ENCODE data around the gene ABITRAM. TPM values are rescaled to one million over a fixed set of nuclear protein-coding genes. Genes with fewer than 3 reads are reported as not detected.

The ABITRAM gene
- total RNA-seq, 4 donors from 2014 or later = 5.6 to 14.4 (median 9.4) TPM

GRCh38 chr9:108972186-108972585 is 38.0 kb downstream of the ABITRAM start:
- Histone ChIP-seq H3K4me1 (peaks cover 0 to 9% (median 0%) of the 10 kb centered on the region in 4 donors), H3K36me3 (no peaks in the 10 kb centered on the region), H3K9me3 (no peaks in the 10 kb centered on the region), H3K27me3 (no peaks in the 10 kb centered on the region), H3K4me3 (no peak overlapping the region), H3K27ac (no peak overlapping the region)
- no peak for DNase-seq
- in situ Hi-C loops (cut with MboI; ENCODE audit: low pct_ligation_motif_present in 1 of 4, low pct_unique_long_range_greater_than_20kb in 1 of 4, low sequenced_read_pairs in 3 of 4) = loop anchor here in 1 of 4 donors (25.0 kb wide), 1 partner anchor 110 kb away; the partner anchor contains the start of genes ACTL7A and ACTL7B
- intact Hi-C loops (cut with DNase I; ENCODE audit: low total_unique reads) = no loop called here
- TF ChIP-seq POLR2AphosphoS5 (IDR thresholded peaks at IDR 0.05) (no peak), EP300 (IDR thresholded peaks at IDR 0.05; ENCODE audit: low read depth) (no peak), POLR2A (IDR thresholded peaks at IDR 0.05) (no peak), CTCF (IDR thresholded peaks at IDR 0.05) (no peak)
- 90% methylated on average over 3 of the region's 3 CpGs for WGBS, 2 donors (ENCODE audit: low coverage in 1 of 2)

GRCh38 chr9:108972626-108973209 is 38.5 kb downstream of the ABITRAM start:
- Histone ChIP-seq H3K27ac (no peak overlapping the region), H3K4me1 (peaks cover 0 to 9% (median 0%) of the 10 kb centered on the region in 4 donors), H3K27me3 (no peaks in the 10 kb centered on the region), H3K36me3 (no peaks in the 10 kb centered on the region), H3K9me3 (no peaks in the 10 kb centered on the region), H3K4me3 (no peak overlapping the region)
- in situ Hi-C loops (cut with MboI; ENCODE audit: low pct_ligation_motif_present in 1 of 4, low pct_unique_long_range_greater_than_20kb in 1 of 4, low sequenced_read_pairs in 3 of 4) (loop anchor here in 1 of 4 donors (25.0 kb wide), 1 partner anchor 110 kb away; the partner anchor contains the start of genes ACTL7A and ACTL7B), intact Hi-C loops (cut with DNase I; ENCODE audit: low total_unique reads) (no loop called here)
- TF ChIP-seq EP300 (IDR thresholded peaks at IDR 0.05; ENCODE audit: low read depth) (no peak), CTCF (IDR thresholded peaks at IDR 0.05) (no peak), POLR2AphosphoS5 (IDR thresholded peaks at IDR 0.05) (no peak), POLR2A (IDR thresholded peaks at IDR 0.05) (no peak)
- 64 to 77% methylated on average over 2 of the region's 2 CpGs for WGBS, 2 donors (ENCODE audit: low coverage in 1 of 2)
- DNase-seq = no peak

- no peaks in the 10 kb centered on the region for H3K27me3 ChIP-seq
- in situ Hi-C loops (cut with MboI; ENCODE audit: low pct_ligation_motif_present in 1 of 4, low pct_unique_long_range_greater_than_20kb in 1 of 4, low sequenced_read_pairs in 3 of 4) (loop anchor here in 1 of 4 donors (25.0 kb wide), 1 partner anchor 112 kb away; the partner anchor contains the start of genes ACTL7A and ACTL7B), intact Hi-C loops (cut with DNase I; ENCODE audit: low total_unique reads) (no loop called here)
- H3K9me3 ChIP-seq = no peaks in the 10 kb centered on the region
- H3K4me1 ChIP-seq = peaks cover 0 to 9% (median under 1%) of the 10 kb centered on the region in 4 donors
- no peak for DNase-seq
- H3K36me3 ChIP-seq = no peaks in the 10 kb centered on the region
- TF ChIP-seq EP300 (IDR thresholded peaks at IDR 0.05; ENCODE audit: low read depth) (no peak), POLR2AphosphoS5 (IDR thresholded peaks at IDR 0.05) (no peak), CTCF (IDR thresholded peaks at IDR 0.05) (no peak), POLR2A (IDR thresholded peaks at IDR 0.05) (no peak)
- no peak overlapping the region for H3K4me3 ChIP-seq
- 62 to 76% methylated on average over 4 to 5 of the region's 5 CpGs for WGBS, 2 donors (ENCODE audit: low coverage in 1 of 2)
- H3K27ac ChIP-seq = no peak overlapping the region
Observed at GRCh38 chr9:108973895-108974294, 39.7 kb downstream of the ABITRAM start.

GRCh38 chr9:108978205-108978604 is 44.0 kb downstream of the ABITRAM start:
- Histone ChIP-seq H3K27me3 (no peaks in the 10 kb centered on the region), H3K4me3 (no peak overlapping the region), H3K36me3 (no peaks in the 10 kb centered on the region), H3K9me3 (no peaks in the 10 kb centered on the region), H3K4me1 (peaks cover 0 to 5% (median under 1%) of the 10 kb centered on the region in 4 donors), H3K27ac (no peak overlapping the region)
- no peak for DNase-seq
- WGBS, 2 donors (ENCODE audit: low coverage in 1 of 2) = 56 to 67% methylated on average over 1 of the region's 1 CpG
- intact Hi-C loops (cut with DNase I; ENCODE audit: low total_unique reads) (no loop called here), in situ Hi-C loops (cut with MboI; ENCODE audit: low pct_ligation_motif_present in 1 of 4, low pct_unique_long_range_greater_than_20kb in 1 of 4, low sequenced_read_pairs in 3 of 4) (no loop called here)
- TF ChIP-seq POLR2A (IDR thresholded peaks at IDR 0.05) = no peak
- TF ChIP-seq EP300 (IDR thresholded peaks at IDR 0.05; ENCODE audit: low read depth) = no peak
- TF ChIP-seq POLR2AphosphoS5 (IDR thresholded peaks at IDR 0.05) = no peak
- no peak for TF ChIP-seq CTCF (IDR thresholded peaks at IDR 0.05)

Data from transverse colon (tissue), 4 donors.